Panc1 (cell line): Measurements from ENCODE around the gene CELF2. TPM values are rescaled to one million over a fixed set of nuclear protein-coding genes. Genes with fewer than 3 reads are reported as not detected.
A peak's percentile ranks its signal among the peaks of the same experiment; 100 is the strongest.

ENCODE experiments used
- ATAC-seq: fragments of 200-7000 bp; cut with Tn5 transposase; 2 replicates; pipeline ENCODE4 v1.9.1; 2020; ENCODE audit warnings: mild to moderate bottlenecking, moderate library complexity
- BruUV-seq: library from RNA; stranded (reverse); fragments of 400-500 nt; replicated peaks from 2 replicates; lab custom pipeline; 2021; lab: Mats Ljungman, UMichigan
- CTCF ChIA-PET: fragments of 300-600 bp; sonication (Branson Sonifier 250); formaldehyde crosslinking; loops from one replicate; lab custom pipeline; 2022; ENCODE audit warnings: antibody characterized with exemption; lab: Charles Lee
- POLR2A ChIA-PET: fragments of 300-600 bp; sonication (Branson Sonifier 250); formaldehyde crosslinking; loops from one replicate; lab custom pipeline; 2022; ENCODE audit warnings: antibody characterized with exemption; lab: Charles Lee
- DNase-seq: peaks from one replicate; pipeline ENCODE4 v3.0.0-alpha.2; 2010; ENCODE audit warnings: low read depth, low spot score
- H3K27ac ChIP-seq: 2 replicates; pipeline ENCODE4 v1.5.1; 2011; ENCODE audit warnings: mild to moderate bottlenecking, low read length, inconsistent platforms
- H3K27me3 ChIP-seq: fragments of 200-500 bp; sonication (Bioruptor generic); 2 replicates; pipeline ENCODE4 v1.6.0; 2014; ENCODE audit warnings: low read length, inconsistent platforms; ENCODE audit not compliant: control insufficient read depth, insufficient read depth
- H3K36me3 ChIP-seq: fragments of 200-500 bp; sonication (Bioruptor generic); 2 replicates; pipeline ENCODE4 v1.5.1; 2014; ENCODE audit warnings: inconsistent platforms, mild to moderate bottlenecking, low read length, moderate library complexity; ENCODE audit not compliant: control insufficient read depth, insufficient read depth
- H3K4me1 ChIP-seq: 2 replicates; pipeline ENCODE4 v1.5.1; 2011; ENCODE audit warnings: inconsistent platforms, mild to moderate bottlenecking, low read length, moderate library complexity; ENCODE audit not compliant: control insufficient read depth, insufficient read depth
- H3K4me3 ChIP-seq, 2 experiments: 2 replicates each; pipeline ENCODE4 v1.5.1; 2011 to 2012; ENCODE audit warnings: low read depth in 2 of 2, low read length in 2 of 2, mild to moderate bottlenecking in 2 of 2, inconsistent platforms in 1 of 2, moderate library complexity in 1 of 2
- H3K9me3 ChIP-seq: fragments of 200-500 bp; sonication (Bioruptor generic); 2 replicates; pipeline ENCODE4 v1.5.1; 2014; ENCODE audit warnings: low read depth, mild to moderate bottlenecking, inconsistent platforms, low read length, moderate library complexity; ENCODE audit not compliant: control insufficient read depth, insufficient read depth
- POLR2AphosphoS5 ChIP-seq: IDR thresholded peaks from 2 replicates; pipeline ENCODE4 v1.6.1; 2012; ENCODE audit warnings: mild to moderate bottlenecking, low read depth, low read length, moderate library complexity
- REST ChIP-seq, 2 experiments: IDR thresholded peaks; 2 replicates each; pipeline ENCODE4 v1.6.1; 2011 to 2012; ENCODE audit warnings: low read depth in 2 of 2, control low read depth in 1 of 2, low read length in 1 of 2, mild to moderate bottlenecking in 1 of 2, moderate library complexity in 1 of 2; ENCODE audit not compliant: insufficient read depth in 1 of 2
- SIN3A ChIP-seq: IDR thresholded peaks from 2 replicates; pipeline ENCODE4 v1.6.1; 2012; ENCODE audit warnings: low read depth, mild to moderate bottlenecking, low read length, moderate library complexity, borderline replicate concordance; ENCODE audit not compliant: insufficient read depth
- TCF7L2 ChIP-seq: IDR thresholded peaks from 2 replicates; pipeline ENCODE4 v1.6.1; 2011; ENCODE audit warnings: mild to moderate bottlenecking, low read depth, low read length, inconsistent platforms
- in situ Hi-C: cut with HindIII; loops from 2 replicates; pipeline ENCODE4 v1.10.0; 2016; ENCODE audit warnings: low sequenced_read_pairs, low pct_unique_long_range_greater_than_20kb
- intact Hi-C: fragments of 100-400 bp; cut with micrococcal nuclease; formaldehyde crosslinking; loops from one replicate; pipeline ENCODE4 v1.10.0; 2022; ENCODE audit not compliant: unreplicated experiment
- total RNA-seq: library from RNA; stranded (reverse); gene quantifications from one replicate; pipeline ENCODE4 v1.2.1, GENCODE V29; 2021; ENCODE audit not compliant: unreplicated experiment
- TF ChIP-seq, protein P1 (sequence below): fragments of 450-650 bp; IDR thresholded peaks from 2 replicates; pipeline ENCODE4 v1.5.1; 2017; ENCODE audit warnings: mild to moderate bottlenecking

The CELF2 gene
- total RNA-seq, 1 experiment from 2014 or later, result 0.44 TPM

GRCh38 chr10:11270858-11271179 lies 253.1 kb downstream of the CELF2 start:
- TF ChIP-seq, protein P1, sequence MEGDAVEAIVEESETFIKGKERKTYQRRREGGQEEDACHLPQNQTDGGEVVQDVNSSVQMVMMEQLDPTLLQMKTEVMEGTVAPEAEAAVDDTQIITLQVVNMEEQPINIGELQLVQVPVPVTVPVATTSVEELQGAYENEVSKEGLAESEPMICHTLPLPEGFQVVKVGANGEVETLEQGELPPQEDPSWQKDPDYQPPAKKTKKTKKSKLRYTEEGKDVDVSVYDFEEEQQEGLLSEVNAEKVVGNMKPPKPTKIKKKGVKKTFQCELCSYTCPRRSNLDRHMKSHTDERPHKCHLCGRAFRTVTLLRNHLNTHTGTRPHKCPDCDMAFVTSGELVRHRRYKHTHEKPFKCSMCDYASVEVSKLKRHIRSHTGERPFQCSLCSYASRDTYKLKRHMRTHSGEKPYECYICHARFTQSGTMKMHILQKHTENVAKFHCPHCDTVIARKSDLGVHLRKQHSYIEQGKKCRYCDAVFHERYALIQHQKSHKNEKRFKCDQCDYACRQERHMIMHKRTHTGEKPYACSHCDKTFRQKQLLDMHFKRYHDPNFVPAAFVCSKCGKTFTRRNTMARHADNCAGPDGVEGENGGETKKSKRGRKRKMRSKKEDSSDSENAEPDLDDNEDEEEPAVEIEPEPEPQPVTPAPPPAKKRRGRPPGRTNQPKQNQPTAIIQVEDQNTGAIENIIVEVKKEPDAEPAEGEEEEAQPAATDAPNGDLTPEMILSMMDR, result peak; percentile 60
- TF ChIP-seq SIN3A (no peak), REST (IDR thresholded peaks at IDR 0.05; ENCODE audit: insufficient read depth in 1 of 2, low read depth in 2 of 2, low read length in 1 of 2) (no peak), TCF7L2 (no peak), POLR2AphosphoS5 (no peak)
- intact Hi-C loops, result no loop called here
- in situ Hi-C loops, result no loop called here
- ChIA-PET CTCF (no interaction called here), POLR2A (no interaction called here)
- Histone ChIP-seq H3K27ac (no peak overlapping the region), H3K4me1 (no peaks in the 10 kb centered on the region), H3K27me3 (no peaks in the 10 kb centered on the region), H3K36me3 (no peaks in the 10 kb centered on the region; the same call in 1 of the 2 replicates), H3K4me3 (no peak overlapping the region), H3K9me3 (no peaks in the 10 kb centered on the region)
- ATAC-seq, result no peak
- DNase-seq, result no peak
- BruUV-seq, result no TSS peak

- in situ Hi-C loops (no loop called here), intact Hi-C loops (no loop called here)
- H3K9me3 ChIP-seq, result no peaks in the 10 kb centered on the region
- no peaks in the 10 kb centered on the region; the same call in 1 of the 2 replicates for H3K27me3 ChIP-seq
- CTCF ChIA-PET, result no interaction called here
- POLR2A ChIA-PET, result interaction anchor here (0.6 kb wide), 1 partner anchor 41 kb away, joined by 4 read pairs; no protein-coding TSS in a partner anchor
- no peak overlapping the region for H3K27ac ChIP-seq
- TF ChIP-seq REST (IDR thresholded peaks at IDR 0.05; ENCODE audit: insufficient read depth in 1 of 2, low read depth in 2 of 2, low read length in 1 of 2), result no peak
- no peak for TF ChIP-seq TCF7L2
- TF ChIP-seq, protein P1, result no peak
- no peak for TF ChIP-seq SIN3A
- TF ChIP-seq POLR2AphosphoS5, result no peak
- DNase-seq (no peak), ATAC-seq (no peak)
- BruUV-seq, result no TSS peak
- H3K36me3 ChIP-seq, result no peaks in the 10 kb centered on the region; the same call in 1 of the 2 replicates
- no peaks in the 10 kb centered on the region for H3K4me1 ChIP-seq
- no peak overlapping the region for H3K4me3 ChIP-seq
Measured at GRCh38 chr10:11272915-11273389, 255.3 kb downstream of the CELF2 start.
